HepG2 (cell line): Measurements from ENCODE around the gene TXNIP. TPM values are rescaled to one million over a fixed set of nuclear protein-coding genes. Genes with fewer than 3 reads are reported as not detected.

Experiments used
- ASH2L ChIP-seq: fragments of 300-600, 200-600 bp; sonication (generic); IDR thresholded peaks from 2 replicates; pipeline ENCODE4 v1.7.0; 2017; ENCODE audit warnings: low read depth, mild to moderate bottlenecking, moderate library complexity, mixed read lengths, low read length; ENCODE audit not compliant: insufficient read length
- FOSL2 ChIP-seq: sonication (generic); formaldehyde crosslinking; IDR thresholded peaks from 2 replicates; pipeline ENCODE4 v1.4.0; 2020; ENCODE audit warnings: missing genetic modification reagents
- HIVEP1 ChIP-seq: sonication (generic); formaldehyde crosslinking; IDR thresholded peaks from 2 replicates; pipeline ENCODE4 v1.4.0; 2020; ENCODE audit warnings: mild to moderate bottlenecking, missing genetic modification reagents
- KDM4B ChIP-seq: sonication (generic); formaldehyde crosslinking; IDR thresholded peaks from 2 replicates; pipeline ENCODE4 v1.4.0; 2020; ENCODE audit warnings: missing genetic modification reagents
- MBNL3 ChIP-seq: fragments of 250-450 bp; sonication (Bioruptor Pico); conservative IDR thresholded peaks from 2 replicates; pipeline ENCODE4 v1.8.0; 2022; ENCODE audit warnings: mild to moderate bottlenecking, inconsistent platforms
- NFATC3 ChIP-seq: sonication (generic); formaldehyde crosslinking; IDR thresholded peaks from 2 replicates; pipeline ENCODE4 v1.5.1; 2020; ENCODE audit warnings: mild to moderate bottlenecking, missing genetic modification reagents
- ONECUT2 ChIP-seq: sonication (generic); formaldehyde crosslinking; IDR thresholded peaks from 2 replicates; pipeline ENCODE4 v1.4.0; 2020; ENCODE audit warnings: missing genetic modification reagents
- SOX5 ChIP-seq: IDR thresholded peaks from 2 replicates; pipeline ENCODE4 v1.6.1; 2016; ENCODE audit warnings: borderline replicate concordance
- TBX2 ChIP-seq: sonication (generic); formaldehyde crosslinking; IDR thresholded peaks from 2 replicates; pipeline ENCODE4 v1.5.0; 2020; ENCODE audit warnings: missing genetic modification reagents, mild to moderate bottlenecking, borderline replicate concordance
- YEATS2 ChIP-seq: sonication (generic); formaldehyde crosslinking; IDR thresholded peaks from 2 replicates; pipeline ENCODE4 v1.4.0; 2020; ENCODE audit warnings: missing genetic modification reagents, borderline replicate concordance
- ZFX ChIP-seq: sonication (generic); formaldehyde crosslinking; IDR thresholded peaks from 2 replicates; pipeline ENCODE4 v1.4.0; 2020; ENCODE audit warnings: mild to moderate bottlenecking, low read depth, missing genetic modification reagents, moderate library complexity
- ZFY ChIP-seq: sonication (generic); formaldehyde crosslinking; IDR thresholded peaks from 2 replicates; pipeline ENCODE4 v1.4.0; 2020; ENCODE audit warnings: missing genetic modification reagents
- ZMYM4 ChIP-seq: sonication (generic); formaldehyde crosslinking; IDR thresholded peaks from 2 replicates; pipeline ENCODE4 v1.8.1; 2023; ENCODE audit warnings: mild to moderate bottlenecking, missing genetic modification reagents
- ZNF136 ChIP-seq: sonication (generic); formaldehyde crosslinking; IDR thresholded peaks from 2 replicates; pipeline ENCODE4 v1.8.1; 2022; ENCODE audit warnings: low read depth, mild to moderate bottlenecking, moderate library complexity, missing genetic modification reagents
- ZNF224 ChIP-seq: sonication (generic); formaldehyde crosslinking; IDR thresholded peaks from 2 replicates; pipeline ENCODE4 v1.5.0; 2020; ENCODE audit warnings: mild to moderate bottlenecking, missing genetic modification reagents
- ZNF333 ChIP-seq: sonication (generic); formaldehyde crosslinking; IDR thresholded peaks from 2 replicates; pipeline ENCODE4 v1.4.0; 2020; ENCODE audit warnings: mild to moderate bottlenecking, missing genetic modification reagents, borderline replicate concordance
- ZNF34 ChIP-seq: sonication (generic); formaldehyde crosslinking; IDR thresholded peaks from 2 replicates; pipeline ENCODE4 v1.4.0; 2020; ENCODE audit warnings: mild to moderate bottlenecking, missing genetic modification reagents, borderline replicate concordance
- ZNF572 ChIP-seq: sonication (generic); formaldehyde crosslinking; IDR thresholded peaks from 2 replicates; pipeline ENCODE4 v1.5.1; 2020; ENCODE audit warnings: mild to moderate bottlenecking, missing genetic modification reagents
- ZNF687 ChIP-seq: sonication (generic); formaldehyde crosslinking; IDR thresholded peaks from 2 replicates; pipeline ENCODE4 v1.5.1; 2020; ENCODE audit warnings: mild to moderate bottlenecking, missing genetic modification reagents, moderate library complexity
- ZNF768 ChIP-seq: sonication (generic); formaldehyde crosslinking; IDR thresholded peaks from 2 replicates; pipeline ENCODE4 v1.4.0; 2020; ENCODE audit warnings: missing genetic modification reagents
- polyA plus RNA-seq, 8 experiments: library from polyadenylated mRNA; depleted of rRNA in 3 of 8; stranded (reverse) in 7 of 8; unstranded in 1 of 8; fragments of >200 nt; fragmentation: Illumina TruSeq in 4 of 8; extraction: Trizol in 4 of 8; gene quantifications; 2 replicates each; pipeline versions ENCODE4 v1.2.1 to v1.2.3, GENCODE V29; 2011 to 2016; ENCODE audit warnings: low read depth in 4 of 8, missing spikeins in 1 of 8, mixed read lengths in 1 of 8; ENCODE audit not compliant: insufficient read depth in 1 of 8
- total RNA-seq, 5 experiments: library from RNA; depleted of rRNA; stranded (reverse); fragments of >200 nt; fragmentation: Illumina TruSeq; extraction: Trizol; gene quantifications; 2 replicates each; pipeline ENCODE4 v1.2.3, GENCODE V29; 2016; ENCODE audit warnings: low read depth in 1 of 5
- TF ChIP-seq, protein P1 (sequence below): sonication (generic); formaldehyde crosslinking; IDR thresholded peaks from 2 replicates; pipeline ENCODE4 v1.5.0; 2020; ENCODE audit warnings: missing genetic modification reagents, mild to moderate bottlenecking, borderline replicate concordance

Gene TXNIP
- total and polyA plus RNA-seq, 2 of the 13 experiments (the other 11 are each of a cell fraction or from before 2014, with no cell fraction given), result 24.4 to 237 TPM

DNA sequence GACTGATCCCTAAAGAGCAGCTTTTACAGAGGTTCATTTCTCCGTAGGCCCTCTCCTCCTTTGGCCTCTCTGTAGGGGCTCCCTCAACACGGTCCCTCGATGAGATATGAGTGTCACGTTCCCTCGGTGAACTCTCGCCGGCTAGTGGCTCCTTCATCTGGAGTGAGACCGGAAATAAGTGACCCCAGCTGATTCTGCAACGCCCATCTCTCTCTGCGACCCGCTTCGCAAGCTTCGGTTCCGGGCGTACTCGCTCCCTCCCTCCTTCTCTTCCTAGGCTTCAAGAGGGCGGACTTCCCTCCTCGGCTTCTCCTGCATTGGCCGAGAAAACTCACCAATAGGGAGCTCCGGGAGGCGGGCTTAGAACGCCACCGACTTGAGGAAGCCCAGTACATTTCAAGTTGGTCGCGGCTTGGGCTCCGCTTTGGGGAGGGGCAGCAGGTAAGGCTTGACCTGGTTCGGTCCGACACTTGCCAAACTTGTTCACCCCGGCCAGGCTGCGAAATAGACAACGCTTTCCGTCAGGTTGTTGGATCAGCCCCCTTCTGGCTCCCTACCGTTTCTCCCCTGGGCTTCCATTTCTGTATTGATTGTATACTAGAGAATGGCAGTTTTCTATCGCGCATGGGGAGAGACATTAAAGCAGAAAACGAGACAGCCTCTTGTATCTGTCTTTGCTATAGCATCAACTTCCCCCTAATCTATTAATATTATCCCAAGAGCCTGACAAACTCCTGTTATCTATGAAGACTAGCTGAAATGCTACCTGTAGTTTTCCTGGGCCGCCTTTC, 31.9 kb downstream of the TXNIP start, which contains the start of the genes ANKRD34A and POLR3GL (continued):
- TF ChIP-seq ZNF136 (0 out of 2 replicates have a peak, but pooled peaks have one; percentile 56), YEATS2 (CRISPR knock-in tag) (peak; percentile 68; the same call in 1 of the 2 replicates), ZNF768 (CRISPR knock-in tag) (no peak), MBNL3 (no peak), TBX2 (CRISPR knock-in tag) (0 out of 2 replicates have a peak, but pooled peaks have one; percentile 14), ZMYM4 (CRISPR knock-in tag) (peak; percentile 24; the same call in 1 of the 2 replicates), ZNF34 (CRISPR knock-in tag) (no peak), FOSL2 (CRISPR knock-in tag) (0 out of 2 replicates have a peak, but pooled peaks have one; percentile 18), ZNF224 (CRISPR knock-in tag) (no peak), ZNF572 (CRISPR knock-in tag) (no peak), ONECUT2 (0 out of 2 replicates have a peak, but pooled peaks have one; percentile 30), ASH2L (peak; percentile 60), HIVEP1 (CRISPR knock-in tag) (peak; percentile 47; the same call in 1 of the 2 replicates), ZNF687 (peak; percentile 83), NFATC3 (CRISPR knock-in tag) (no peak), KDM4B (CRISPR knock-in tag) (no peak), ZFX (peak; percentile 80), ZFY (CRISPR knock-in tag) (peak; percentile 68; the same call in 1 of the 2 replicates), ZNF333 (CRISPR knock-in tag) (peak; percentile 16; the same call in 1 of the 2 replicates), SOX5 (CRISPR knock-in tag) (0 out of 2 replicates have a peak, but pooled peaks have one; percentile 10)
- TF ChIP-seq, protein P1, sequence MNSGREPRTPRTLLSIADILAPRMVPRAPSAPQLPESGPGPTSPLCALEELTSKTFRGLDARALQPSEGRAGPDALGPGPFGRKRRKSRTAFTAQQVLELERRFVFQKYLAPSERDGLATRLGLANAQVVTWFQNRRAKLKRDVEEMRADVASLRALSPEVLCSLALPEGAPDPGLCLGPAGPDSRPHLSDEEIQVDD (CRISPR knock-in tag), result no peak
